H9 (cell line): ENCODE results near the gene VIPR1. TPM values are rescaled to one million over a fixed set of nuclear protein-coding genes. Genes with fewer than 3 reads are reported as not detected.

Source experiments
- DNase-seq: peaks from one replicate; pipeline ENCODE4 v3.0.0-alpha.2; 2017
- H2AFZ ChIP-seq: one replicate; pipeline ENCODE4 v1.6.1; 2013; ENCODE audit warnings: mild to moderate bottlenecking, low read length, control low read depth, moderate library complexity
- H2AK5ac ChIP-seq: 2 replicates; pipeline ENCODE4 v1.6.1; 2013; ENCODE audit warnings: low read length, control low read depth, mixed read lengths; ENCODE audit not compliant: insufficient read length
- H2BK120ac ChIP-seq: one replicate; pipeline ENCODE4 v1.6.1; 2013; ENCODE audit warnings: low read depth, mild to moderate bottlenecking, low read length, control low read depth, inconsistent platforms; ENCODE audit not compliant: poor library complexity, severe bottlenecking
- H2BK12ac ChIP-seq: 2 replicates; pipeline ENCODE4 v1.6.1; 2013; ENCODE audit warnings: low read length, control low read depth, mixed read lengths, low read depth; ENCODE audit not compliant: insufficient read length
- H2BK15ac ChIP-seq: 2 replicates; pipeline ENCODE4 v1.6.1; 2013; ENCODE audit warnings: low read depth, low read length, control low read depth
- H2BK20ac ChIP-seq: one replicate; pipeline ENCODE4 v1.6.1; 2013; ENCODE audit warnings: low read depth, mild to moderate bottlenecking, low read length, control low read depth, inconsistent platforms; ENCODE audit not compliant: poor library complexity, severe bottlenecking
- H2BK5ac ChIP-seq: 2 replicates; pipeline ENCODE4 v1.6.1; 2013; ENCODE audit warnings: low read length, control low read depth, mixed read lengths; ENCODE audit not compliant: insufficient read length
- H3K14ac ChIP-seq: 2 replicates; pipeline ENCODE4 v1.6.1; 2013; ENCODE audit warnings: low read length, control low read depth; ENCODE audit not compliant: insufficient read depth
- H3K18ac ChIP-seq: 2 replicates; pipeline ENCODE4 v1.6.1; 2013; ENCODE audit warnings: low read depth, mild to moderate bottlenecking, mixed read lengths, low read length, control low read depth; ENCODE audit not compliant: insufficient read length
- H3K23ac ChIP-seq: 2 replicates; pipeline ENCODE4 v1.6.1; 2013; ENCODE audit warnings: low read length, control low read depth, mixed read lengths, low read depth; ENCODE audit not compliant: insufficient read length
- H3K23me2 ChIP-seq: 2 replicates; pipeline ENCODE4 v1.6.1; 2013; ENCODE audit warnings: low read depth, mild to moderate bottlenecking, mixed read lengths, low read length, control low read depth; ENCODE audit not compliant: insufficient read length, poor library complexity, severe bottlenecking
- H3K27ac ChIP-seq: 2 replicates; pipeline ENCODE4 v1.5.1; 2013; ENCODE audit warnings: low read length, control low read depth, mixed read lengths, low read depth; ENCODE audit not compliant: insufficient read length
- H3K27me3 ChIP-seq: 2 replicates; pipeline ENCODE4 v1.6.1; 2013; ENCODE audit warnings: low read length, control low read depth, inconsistent platforms; ENCODE audit not compliant: insufficient read depth
- H3K4ac ChIP-seq: 2 replicates; pipeline ENCODE4 v1.6.1; 2013; ENCODE audit warnings: low read depth, mild to moderate bottlenecking, control low read depth, inconsistent platforms, low read length, moderate library complexity
- H3K4me1 ChIP-seq: 2 replicates; pipeline ENCODE4 v1.6.1; 2013; ENCODE audit warnings: low read length, control low read depth, inconsistent platforms; ENCODE audit not compliant: insufficient read depth
- H3K4me2 ChIP-seq: 2 replicates; pipeline ENCODE4 v1.6.1; 2013; ENCODE audit warnings: low read length, control low read depth, mixed read lengths; ENCODE audit not compliant: insufficient read length, insufficient read depth
- H3K56ac ChIP-seq: 2 replicates; pipeline ENCODE4 v1.6.1; 2013; ENCODE audit warnings: low read depth, mild to moderate bottlenecking, mixed read lengths, low read length, control low read depth; ENCODE audit not compliant: insufficient read length
- H3K79me1 ChIP-seq: 2 replicates; pipeline ENCODE4 v1.6.1; 2013; ENCODE audit warnings: low read depth, mild to moderate bottlenecking, moderate library complexity, low read length, control low read depth, inconsistent platforms; ENCODE audit not compliant: insufficient read depth, poor library complexity, severe bottlenecking
- H3K79me2 ChIP-seq: 2 replicates; pipeline ENCODE4 v1.6.1; 2013; ENCODE audit warnings: low read length, control low read depth, inconsistent platforms; ENCODE audit not compliant: insufficient read depth
- H3K9ac ChIP-seq: 2 replicates; pipeline ENCODE4 v1.6.1; 2013; ENCODE audit warnings: low read length, control low read depth, mixed read lengths; ENCODE audit not compliant: insufficient read length; ENCODE audit errors: extremely low read depth
- H3K9me3 ChIP-seq: one replicate; pipeline ENCODE4 v1.6.1; 2013; ENCODE audit warnings: low read depth, low read length, inconsistent platforms; ENCODE audit not compliant: control insufficient read depth
- H3T11ph ChIP-seq: one replicate; pipeline ENCODE4 v1.6.1; 2013; ENCODE audit warnings: mild to moderate bottlenecking, low read length, control low read depth, inconsistent platforms
- H4K20me1 ChIP-seq: one replicate; pipeline ENCODE4 v1.6.1; 2013; ENCODE audit not compliant: control insufficient read depth, insufficient read length, insufficient read depth
- H4K5ac ChIP-seq: 2 replicates; pipeline ENCODE4 v1.6.1; 2013; ENCODE audit warnings: low read depth, mild to moderate bottlenecking, mixed read lengths, low read length, control low read depth; ENCODE audit not compliant: insufficient read length
- H4K8ac ChIP-seq: replicated peaks from 2 replicates; pipeline ENCODE4 v1.6.1; 2013; ENCODE audit warnings: low read length, control low read depth, mixed read lengths, low read depth; ENCODE audit not compliant: insufficient read length
- H4K91ac ChIP-seq: 2 replicates; pipeline ENCODE4 v1.6.1; 2013; ENCODE audit warnings: low read depth, mild to moderate bottlenecking, moderate library complexity, mixed read lengths, low read length, control low read depth; ENCODE audit not compliant: insufficient read length
- H3K27ac Mint-ChIP-seq, 3 experiments: 2 replicates in 2 of 3; 3 replicates in 1 of 3; pipeline ENCODE4 v1.8.0; 2020 to 2021; ENCODE audit warnings: mixed read lengths in 3 of 3, mild to moderate bottlenecking in 1 of 3, moderate library complexity in 1 of 3
- H3K27me3 Mint-ChIP-seq: 2 replicates; pipeline ENCODE4 v1.8.0; 2021; ENCODE audit warnings: low read depth, mild to moderate bottlenecking, moderate library complexity, mixed read lengths
- H3K36me3 Mint-ChIP-seq, 3 experiments: 2 replicates in 2 of 3; 3 replicates in 1 of 3; pipeline ENCODE4 v1.8.0; 2020 to 2021; ENCODE audit warnings: low read depth in 3 of 3, mixed read lengths in 3 of 3; ENCODE audit not compliant: insufficient read depth in 1 of 3
- H3K4me1 Mint-ChIP-seq, 2 experiments: 2 replicates each; pipeline ENCODE4 v1.8.0; 2020; ENCODE audit warnings: mixed read lengths in 2 of 2
- H3K4me3 Mint-ChIP-seq, 2 experiments: 2 replicates in 1 of 2; 3 replicates in 1 of 2; pipeline ENCODE4 v1.8.0; 2020 to 2021; ENCODE audit warnings: mild to moderate bottlenecking in 2 of 2, mixed read lengths in 2 of 2, moderate library complexity in 1 of 2
- H3K9me3 Mint-ChIP-seq, 2 experiments: 2 replicates in 1 of 2; 3 replicates in 1 of 2; pipeline ENCODE4 v1.8.0; 2020; ENCODE audit warnings: mild to moderate bottlenecking in 2 of 2, mixed read lengths in 2 of 2, moderate library complexity in 1 of 2
- WGBS: extraction: QIAGEN DNeasy Blood & Tissue Kit; methylation state at CpG from one replicate; pipeline ENCODE4 v1.1.7; 2013; ENCODE audit warnings: missing lambda C conversion rate, low lambda C conversion rate, mixed read lengths; ENCODE audit not compliant: insufficient read length; ENCODE audit errors: extremely low coverage; 5-methylcytosine and 5-hydroxymethylcytosine counted together
- total RNA-seq: library from RNA; stranded (reverse); gene quantifications from 2 replicates; pipeline ENCODE4 v1.2.1, GENCODE V29; 2021
- TF ChIP-seq, protein P1 (sequence below): fragments of 200-600 bp; sonication (generic); conservative IDR thresholded peaks from 3 replicates; pipeline ENCODE4 v1.8.0; 2021; ENCODE audit warnings: antibody characterized with exemption, mild to moderate bottlenecking

Gene VIPR1
- total RNA-seq, 1 experiment from 2014 or later: 6.5 TPM

DNA sequence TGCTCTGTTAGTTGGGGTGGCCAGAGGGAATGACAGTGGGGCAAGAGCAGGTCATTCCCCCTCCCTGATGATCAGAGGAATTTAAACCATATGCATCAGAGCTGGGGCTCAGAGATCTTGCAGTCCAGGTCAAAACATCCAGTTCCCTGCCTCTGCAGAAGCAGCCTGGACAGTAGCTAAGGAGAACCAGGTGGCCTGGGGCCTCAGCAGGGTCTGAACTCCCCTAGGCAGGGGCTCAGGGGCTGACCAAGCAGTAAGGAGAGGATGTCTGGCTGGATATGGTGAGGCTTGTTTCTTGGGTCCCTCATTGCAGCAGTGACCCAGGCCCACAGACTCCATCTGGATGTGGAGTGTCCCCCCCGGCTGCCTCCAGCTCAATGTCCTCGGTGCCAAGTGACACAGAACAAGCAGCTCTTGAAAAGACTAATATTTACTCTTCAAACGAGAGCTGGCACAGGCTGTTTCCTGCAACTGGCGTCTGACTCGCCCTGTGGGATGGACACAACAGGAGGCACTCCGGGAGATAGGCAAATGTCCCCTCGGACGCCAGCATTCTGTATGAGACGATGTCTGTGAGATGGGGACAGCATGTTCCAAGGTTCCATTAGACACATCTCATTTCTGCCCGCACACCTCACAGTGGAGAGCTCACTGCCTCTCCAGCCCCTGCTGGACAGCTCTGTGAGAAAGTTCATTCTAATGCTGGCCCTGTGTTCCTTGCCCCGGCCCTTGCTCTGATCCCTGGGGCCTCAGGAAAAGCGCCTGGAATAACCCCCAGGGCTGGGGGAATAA lies 42.2 kb downstream of the VIPR1 start:
- Histone ChIP-seq H3K27me3 (no peaks in the 10 kb centered on the region), H3K9me3 (no peaks in the 10 kb centered on the region), H2AFZ (no peak overlapping the region), H4K20me1 (no peaks in the 10 kb centered on the region), H3K4me1 (no peaks in the 10 kb centered on the region), H3K27ac (no peak overlapping the region), H3K56ac (no peak overlapping the region), H2BK12ac (no peak overlapping the region), H3K23ac (no peak overlapping the region), H3K18ac (no peak overlapping the region), H2BK20ac (no peak overlapping the region), H2BK15ac (no peak overlapping the region), H4K5ac (no peak overlapping the region), H3K79me1 (no peaks in the 10 kb centered on the region), H3K4ac (no peak overlapping the region), H4K8ac (no peak overlapping the region), H2AK5ac (no peak overlapping the region), H3K79me2 (no peaks in the 10 kb centered on the region), H2BK120ac (no peak overlapping the region), H4K91ac (no peak overlapping the region), H3K4me2 (no peak overlapping the region), H3K9ac (no peak overlapping the region), H3T11ph (no peak overlapping the region), H2BK5ac (no peak overlapping the region), H3K23me2 (no peaks in the 10 kb centered on the region), H3K14ac (no peak overlapping the region)
- Mint-ChIP-seq H3K27me3 (peaks cover 2% of the 10 kb centered on the region), H3K9me3 (no peaks in the 10 kb centered on the region), H3K4me1 (peaks cover under 1 to 4% of the 10 kb centered on the region in 2 experiments), H3K36me3 (peaks cover 0 to 4% (median 4%) of the 10 kb centered on the region in 3 experiments; a peak in 4 of 7 replicates), H3K27ac (no peak overlapping the region), H3K4me3 (no peak overlapping the region; a peak in 1 of 5 replicates)
- TF ChIP-seq, protein P1, sequence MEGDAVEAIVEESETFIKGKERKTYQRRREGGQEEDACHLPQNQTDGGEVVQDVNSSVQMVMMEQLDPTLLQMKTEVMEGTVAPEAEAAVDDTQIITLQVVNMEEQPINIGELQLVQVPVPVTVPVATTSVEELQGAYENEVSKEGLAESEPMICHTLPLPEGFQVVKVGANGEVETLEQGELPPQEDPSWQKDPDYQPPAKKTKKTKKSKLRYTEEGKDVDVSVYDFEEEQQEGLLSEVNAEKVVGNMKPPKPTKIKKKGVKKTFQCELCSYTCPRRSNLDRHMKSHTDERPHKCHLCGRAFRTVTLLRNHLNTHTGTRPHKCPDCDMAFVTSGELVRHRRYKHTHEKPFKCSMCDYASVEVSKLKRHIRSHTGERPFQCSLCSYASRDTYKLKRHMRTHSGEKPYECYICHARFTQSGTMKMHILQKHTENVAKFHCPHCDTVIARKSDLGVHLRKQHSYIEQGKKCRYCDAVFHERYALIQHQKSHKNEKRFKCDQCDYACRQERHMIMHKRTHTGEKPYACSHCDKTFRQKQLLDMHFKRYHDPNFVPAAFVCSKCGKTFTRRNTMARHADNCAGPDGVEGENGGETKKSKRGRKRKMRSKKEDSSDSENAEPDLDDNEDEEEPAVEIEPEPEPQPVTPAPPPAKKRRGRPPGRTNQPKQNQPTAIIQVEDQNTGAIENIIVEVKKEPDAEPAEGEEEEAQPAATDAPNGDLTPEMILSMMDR: no peak
- WGBS: no CpG with 5 or more reads among the region's 12 CpGs
- no peak for DNase-seq
